Vagina (tissue), 2 donors: ENCODE measurements around the gene LRSAM1. TPM values are rescaled to one million over a fixed set of nuclear protein-coding genes. Genes with fewer than 3 reads are reported as not detected.

Experiments
- DNase-seq, 2 donors: peaks; one replicate each; pipeline ENCODE4 v3.0.0-alpha.2; 2017; ENCODE audit errors: extremely low spot score in 2 of 2
- H3K27ac ChIP-seq: fragments of 200-600 bp; sonication (generic); one replicate; pipeline ENCODE4 v1.5.1; 2019
- H3K27me3 ChIP-seq: fragments of 200-600 bp; sonication (generic); one replicate; pipeline ENCODE4 v1.5.1; 2019
- H3K36me3 ChIP-seq, 2 donors: fragments of 200-600 bp; sonication (generic); one replicate each; pipeline ENCODE4 v1.5.1; 2017 to 2019
- H3K4me1 ChIP-seq: fragments of 200-600 bp; sonication (generic); one replicate; pipeline ENCODE4 v1.5.1; 2019
- H3K4me3 ChIP-seq, 2 donors: fragments of 200-600 bp; sonication (generic); 1 replicate in 1 of 2; 2 replicates in 1 of 2; pipeline ENCODE4 v1.5.1; 2016 to 2019
- H3K9me3 ChIP-seq: fragments of 200-600 bp; sonication (generic); one replicate; pipeline ENCODE4 v1.5.1; 2019
- CTCF ChIP-seq, 3 experiments: fragments of 450-650 bp in 2 of 3; fragments of 200-600 bp in 1 of 3; sonication (generic) in 1 of 3; IDR thresholded peaks; one replicate each; pipeline ENCODE4 v1.5.1; 2017 to 2019; ENCODE audit warnings: antibody characterized with exemption in 3 of 3, mild to moderate bottlenecking in 2 of 3, moderate library complexity in 2 of 3
- POLR2A ChIP-seq, 2 donors: fragments of 450-650 bp; IDR thresholded peaks; one replicate each; pipeline ENCODE4 v1.6.1; 2017; ENCODE audit warnings: antibody characterized with exemption in 2 of 2, mild to moderate bottlenecking in 2 of 2, moderate library complexity in 2 of 2
- POLR2AphosphoS5 ChIP-seq, 2 donors: sonication (generic); formaldehyde crosslinking; IDR thresholded peaks; one replicate each; pipeline ENCODE4 v1.9.0; 2017; ENCODE audit warnings: antibody characterized with exemption in 2 of 2, mild to moderate bottlenecking in 2 of 2, low read depth in 1 of 2; ENCODE audit not compliant: insufficient read depth in 1 of 2
- intact Hi-C: fragments of 100-400 bp; cut with DNase I; formaldehyde crosslinking; loops from one replicate; pipeline ENCODE4 v1.15.1; 2023
- total RNA-seq: library from RNA; depleted of rRNA; stranded (reverse); fragments of >200 nt; gene quantifications from one replicate; pipeline ENCODE4 v1.2.3, GENCODE V29; 2016

LRSAM1 gene
- total RNA-seq, 1 donor from 2014 or later, result 30.0 TPM

- no peaks in the 10 kb centered on the region for H3K9me3 ChIP-seq
- no peak overlapping the region for H3K4me3 ChIP-seq
- no peak for DNase-seq
- H3K27me3 ChIP-seq, result no peaks in the 10 kb centered on the region
- TF ChIP-seq CTCF (IDR thresholded peaks at IDR 0.05) (no peak), POLR2A (IDR thresholded peaks at IDR 0.05) (no peak), POLR2AphosphoS5 (IDR thresholded peaks at IDR 0.05; ENCODE audit: insufficient read depth in 1 of 2, low read depth in 1 of 2) (no peak)
- no peaks in the 10 kb centered on the region for H3K36me3 ChIP-seq
- no peak overlapping the region for H3K27ac ChIP-seq
- intact Hi-C loops, result no loop called here
- peaks cover 30% of the 10 kb centered on the region for H3K4me1 ChIP-seq
Observed at GRCh38 chr9:127417131-127418036, 33.9 kb upstream of the LRSAM1 start.

- Histone ChIP-seq H3K27ac (no peak overlapping the region), H3K27me3 (no peaks in the 10 kb centered on the region), H3K4me3 (no peak overlapping the region), H3K4me1 (peaks cover 36% of the 10 kb centered on the region), H3K9me3 (no peaks in the 10 kb centered on the region), H3K36me3 (no peaks in the 10 kb centered on the region)
- no peak for DNase-seq
- TF ChIP-seq CTCF (IDR thresholded peaks at IDR 0.05) (no peak), POLR2A (IDR thresholded peaks at IDR 0.05) (no peak), POLR2AphosphoS5 (IDR thresholded peaks at IDR 0.05; ENCODE audit: insufficient read depth in 1 of 2, low read depth in 1 of 2) (no peak)
- intact Hi-C loops, result no loop called here
Observed at GRCh38 chr9:127418037-127418471, 33.3 kb upstream of the LRSAM1 start.

- peaks cover 42% of the 10 kb centered on the region for H3K4me1 ChIP-seq
- intact Hi-C loops, result no loop called here
Observed at GRCh38 chr9:127419348-127419747, 32.0 kb upstream of the LRSAM1 start.

GRCh38 chr9:127421057-127421456 lies 30.3 kb upstream of the LRSAM1 start:
- DNase-seq, result no peak
- Histone ChIP-seq H3K4me1 (peaks cover 57% of the 10 kb centered on the region), H3K36me3 (no peaks in the 10 kb centered on the region), H3K27me3 (no peaks in the 10 kb centered on the region), H3K9me3 (no peaks in the 10 kb centered on the region), H3K27ac (no peak overlapping the region), H3K4me3 (no peak overlapping the region)
- intact Hi-C loops, result no loop called here
- TF ChIP-seq POLR2AphosphoS5 (IDR thresholded peaks at IDR 0.05; ENCODE audit: insufficient read depth in 1 of 2, low read depth in 1 of 2) (no peak), CTCF (IDR thresholded peaks at IDR 0.05) (no peak), POLR2A (IDR thresholded peaks at IDR 0.05) (no peak)

More at GRCh38 chr9:127419348-127419747, 32.0 kb upstream of the LRSAM1 start:
- Histone ChIP-seq H3K36me3 (no peaks in the 10 kb centered on the region), H3K4me3 (no peak overlapping the region), H3K27ac (no peak overlapping the region), H3K9me3 (no peaks in the 10 kb centered on the region), H3K27me3 (no peaks in the 10 kb centered on the region)
- no peak for DNase-seq
- TF ChIP-seq POLR2AphosphoS5 (IDR thresholded peaks at IDR 0.05; ENCODE audit: insufficient read depth in 1 of 2, low read depth in 1 of 2) (no peak), POLR2A (IDR thresholded peaks at IDR 0.05) (no peak), CTCF (IDR thresholded peaks at IDR 0.05) (no peak)
